NCI-H128 (cell line): Measurements from ENCODE around the gene ESYT1.

Source experiments
- DNase-seq: peaks from one replicate; lab custom pipeline; 2025; ENCODE audit not compliant: unreplicated experiment; lab: John Stamatoyannopoulos, UW

Gene ESYT1

DNA sequence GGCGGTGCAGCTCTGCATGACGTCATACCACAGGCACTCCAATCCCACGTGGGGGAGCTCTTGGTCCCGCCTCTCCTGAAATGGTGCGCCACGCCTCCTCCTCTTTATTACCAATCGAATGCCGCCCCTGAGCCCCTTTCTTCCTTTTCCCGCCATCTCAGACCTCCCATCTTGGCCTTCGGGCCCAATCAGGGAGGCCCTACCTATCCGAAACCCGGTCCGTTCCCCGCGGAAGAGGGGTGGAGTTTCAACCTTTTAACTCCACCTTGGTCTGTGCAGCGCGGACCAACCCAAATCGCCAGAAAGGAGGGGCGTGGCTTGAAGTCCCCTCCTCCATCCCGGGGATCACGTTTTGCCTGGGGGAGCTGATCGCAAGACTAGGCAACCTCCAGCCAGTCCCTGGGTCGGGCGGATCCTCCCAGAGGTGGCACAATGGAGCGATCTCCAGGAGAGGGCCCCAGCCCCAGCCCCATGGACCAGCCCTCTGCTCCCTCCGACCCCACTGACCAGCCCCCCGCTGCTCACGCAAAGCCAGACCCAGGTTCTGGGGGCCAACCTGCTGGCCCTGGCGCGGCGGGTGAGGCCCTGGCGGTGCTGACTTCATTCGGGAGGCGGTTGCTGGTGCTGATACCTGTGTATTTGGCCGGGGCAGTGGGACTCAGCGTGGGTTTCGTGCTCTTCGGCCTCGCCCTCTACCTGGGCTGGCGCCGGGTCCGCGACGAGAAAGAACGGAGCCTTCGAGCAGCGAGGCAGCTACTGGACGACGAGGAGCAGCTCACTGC lies at the start of gene ESYT1:
ESYT1 (plus strand) TSS at position 380 of the 782 bp plus-strand sequence; CDS start at position 433, 53 bp downstream.
- DNase-seq = peak; percentile 99

GRCh38 chr12:56078427-56078826 lies 49.6 kb upstream of the ESYT1 start:
- DNase-seq = no peak

- DNase-seq = no peak
Measured at GRCh38 chr12:56078931-56079722, 48.9 kb upstream of the ESYT1 start.

GRCh38 chr12:56079723-56080555 lies 48.1 kb upstream of the ESYT1 start, which contains the start of gene ERBB3:
Gene ERBB3 (plus strand): TSS chr12:56080165. CDS start chr12:56080301, 136 bp downstream.
- DNase-seq = peak; percentile 65

DNA sequence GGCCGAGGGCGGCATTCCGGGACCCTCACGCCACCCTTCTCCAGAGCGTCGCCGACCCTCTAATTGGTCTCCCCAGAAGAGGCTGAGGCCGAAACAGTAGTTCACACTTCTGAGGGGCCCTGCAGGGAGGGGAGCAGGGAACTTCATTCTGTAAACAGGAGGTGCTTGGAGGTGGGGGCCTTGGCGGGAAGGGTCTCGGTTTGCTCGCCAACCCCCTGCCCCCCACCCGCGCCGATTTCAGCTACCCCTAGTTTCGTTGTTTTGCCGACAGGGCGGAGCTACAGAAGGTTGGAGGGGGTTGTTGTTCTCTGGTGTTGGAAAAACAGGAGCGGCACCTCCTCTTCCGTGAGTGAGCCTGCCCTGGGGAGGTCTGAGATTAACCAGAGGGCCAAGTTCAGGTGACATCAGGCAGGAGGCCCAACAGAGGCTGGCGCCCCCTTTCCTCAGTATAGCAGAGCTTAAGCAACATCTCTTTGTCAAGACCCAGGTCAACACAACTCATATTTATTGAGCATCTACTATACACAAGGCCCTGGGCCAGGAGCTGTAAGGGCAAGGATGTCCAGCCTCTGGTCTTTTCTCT lies 47.4 kb upstream of the ESYT1 start:
- no peak for DNase-seq

DNA sequence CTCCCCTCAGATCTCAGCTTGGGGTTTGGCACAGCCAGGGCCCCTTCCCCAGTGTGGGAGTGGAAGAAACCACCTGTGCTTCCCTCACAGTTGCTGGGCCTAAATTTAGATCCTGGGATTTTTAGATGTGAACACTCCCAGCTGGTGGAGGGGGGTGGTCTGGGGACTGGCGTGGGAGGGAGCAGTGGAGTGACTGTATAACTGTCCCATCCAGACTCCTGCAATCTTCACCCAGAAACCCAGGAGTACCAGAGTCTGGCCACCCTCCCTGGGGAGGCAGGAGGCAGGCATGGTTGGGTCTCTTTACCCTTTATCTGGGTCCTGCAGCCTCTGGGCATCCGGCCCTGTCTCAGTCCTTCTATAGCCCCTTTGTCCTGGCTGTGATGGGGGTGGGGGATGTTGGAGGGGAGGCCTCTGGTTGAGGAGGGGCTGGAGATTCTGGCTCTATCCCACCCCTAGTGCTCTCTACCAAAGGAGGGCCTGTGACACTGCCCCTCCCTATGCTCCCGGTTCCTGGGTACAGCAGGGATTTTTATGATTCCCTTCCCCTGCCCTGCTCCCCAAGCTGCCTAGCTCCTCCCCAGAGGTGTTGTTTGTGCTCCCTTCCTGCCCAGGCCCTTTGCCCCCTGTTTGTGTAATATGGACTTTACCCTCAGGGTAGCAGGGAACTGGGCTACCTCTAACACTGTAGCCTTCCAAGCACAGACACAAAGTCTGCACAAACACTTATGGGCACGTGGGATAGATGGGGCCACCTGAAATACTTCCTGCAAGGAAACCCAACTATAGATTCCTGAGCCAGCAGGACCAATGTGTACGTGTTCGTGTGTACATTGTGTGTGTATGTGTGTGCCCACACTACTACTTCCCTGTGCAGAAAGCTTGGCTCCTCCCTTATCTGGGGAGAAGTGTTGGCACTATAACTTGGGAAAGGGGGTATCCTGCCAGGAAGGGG lies 46.4 kb upstream of the ESYT1 start:
- DNase-seq = no peak

GRCh38 chr12:56082382-56082781 lies 45.7 kb upstream of the ESYT1 start:
- DNase-seq = no peak

DNA sequence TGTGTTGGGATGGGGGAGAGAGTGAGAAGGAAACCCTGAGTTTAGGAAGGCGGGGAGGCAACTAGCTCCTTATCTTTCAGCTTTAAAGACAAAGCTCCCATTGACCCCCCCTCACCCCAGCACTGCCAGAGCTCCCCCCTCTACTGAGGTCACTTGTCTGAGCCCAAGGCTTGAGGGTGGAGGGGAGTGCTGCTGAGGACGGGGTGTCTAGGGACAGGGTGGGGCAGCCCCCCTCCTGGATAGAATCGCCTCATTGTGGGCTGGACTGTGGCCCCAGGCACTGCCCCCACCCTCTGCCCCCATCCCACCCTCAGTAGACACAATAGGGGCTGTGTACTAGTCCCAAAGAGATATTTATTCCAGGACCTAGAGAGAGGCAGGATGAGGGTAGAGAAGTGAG lies 45.1 kb upstream of the ESYT1 start:
- DNase-seq = no peak

- DNase-seq = no peak
Measured at GRCh38 chr12:56084958-56085543, 43.0 kb upstream of the ESYT1 start.

DNA sequence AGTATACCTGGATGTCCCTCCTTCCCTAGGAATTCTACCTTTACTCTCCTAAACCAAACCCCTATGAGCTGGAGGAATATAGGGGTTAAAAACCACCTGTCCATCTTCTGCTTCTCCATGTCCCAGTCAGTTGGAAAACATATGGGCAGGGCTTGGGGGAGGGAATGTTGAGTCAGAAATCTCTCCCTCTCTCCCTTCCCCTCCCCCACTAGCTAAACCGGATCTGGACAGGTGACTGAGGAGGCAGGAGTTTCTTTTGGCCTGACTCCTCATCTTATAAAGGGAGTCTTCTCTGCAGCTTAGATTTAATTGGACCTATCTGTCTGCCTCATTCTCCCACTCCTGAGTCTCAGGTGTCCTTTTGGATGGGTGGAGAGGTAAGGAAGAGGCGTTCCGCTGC lies 42.0 kb upstream of the ESYT1 start:
- DNase-seq = no peak

- no peak for DNase-seq
Measured at GRCh38 chr12:56086608-56087007, 41.5 kb upstream of the ESYT1 start.

DNA sequence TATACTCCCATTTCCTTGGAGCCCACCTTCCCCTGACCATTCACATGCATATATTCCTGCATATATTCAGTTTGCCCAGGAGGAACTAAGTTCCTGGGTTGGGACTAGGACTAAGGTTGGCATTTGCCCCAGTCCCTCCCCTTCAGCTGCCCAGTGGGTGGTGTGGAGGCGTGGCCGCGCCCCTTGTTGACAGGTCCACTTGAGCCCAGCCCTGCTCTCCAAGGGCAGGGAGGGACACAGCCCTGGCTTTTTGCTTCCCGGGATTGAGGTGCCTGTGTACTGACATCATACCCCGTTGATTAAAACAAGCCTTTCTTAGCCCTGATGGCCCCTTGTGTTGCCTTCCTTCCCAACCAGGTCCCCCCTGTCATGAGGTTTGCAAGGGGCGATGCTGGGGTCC lies 40.8 kb upstream of the ESYT1 start:
- DNase-seq = no peak

- DNase-seq = no peak
Measured at GRCh38 chr12:56097738-56098137, 30.3 kb upstream of the ESYT1 start.

DNA sequence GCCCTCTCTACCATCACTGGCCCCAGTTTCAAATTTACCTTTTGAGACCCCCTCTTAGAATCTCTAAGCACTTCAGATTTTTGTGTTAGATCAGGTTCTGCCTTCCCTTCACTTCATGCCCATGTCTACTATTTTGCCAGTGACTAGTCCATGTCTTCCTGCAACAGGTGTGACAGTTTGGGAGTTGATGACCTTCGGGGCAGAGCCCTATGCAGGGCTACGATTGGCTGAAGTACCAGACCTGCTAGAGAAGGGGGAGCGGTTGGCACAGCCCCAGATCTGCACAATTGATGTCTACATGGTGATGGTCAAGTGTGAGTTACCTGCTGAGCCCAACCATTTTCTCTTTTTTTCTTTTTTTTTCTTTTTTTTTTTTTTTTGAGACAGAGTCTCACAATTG lies 29.5 kb upstream of the ESYT1 start:
- DNase-seq = no peak

DNA sequence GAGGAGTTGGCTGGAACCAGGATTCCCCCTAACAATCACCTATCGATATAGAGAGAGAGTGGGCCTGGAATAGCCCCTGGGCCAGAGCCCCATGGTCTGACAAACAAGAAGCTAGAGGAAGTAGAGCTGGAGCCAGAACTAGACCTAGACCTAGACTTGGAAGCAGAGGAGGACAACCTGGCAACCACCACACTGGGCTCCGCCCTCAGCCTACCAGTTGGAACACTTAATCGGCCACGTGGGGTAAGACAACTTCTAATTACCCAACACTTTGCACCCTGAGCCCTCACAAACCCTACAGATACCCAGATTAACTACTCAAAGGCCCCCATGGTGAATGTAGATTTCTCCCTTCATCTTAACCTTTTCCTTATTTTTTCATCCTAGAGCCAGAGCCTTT lies 28.3 kb upstream of the ESYT1 start:
- DNase-seq = no peak

- DNase-seq = no peak
Measured at GRCh38 chr12:56101045-56101444, 27.0 kb upstream of the ESYT1 start.

- no peak for DNase-seq
Measured at GRCh38 chr12:56102683-56103065, 25.4 kb upstream of the ESYT1 start.

DNA sequence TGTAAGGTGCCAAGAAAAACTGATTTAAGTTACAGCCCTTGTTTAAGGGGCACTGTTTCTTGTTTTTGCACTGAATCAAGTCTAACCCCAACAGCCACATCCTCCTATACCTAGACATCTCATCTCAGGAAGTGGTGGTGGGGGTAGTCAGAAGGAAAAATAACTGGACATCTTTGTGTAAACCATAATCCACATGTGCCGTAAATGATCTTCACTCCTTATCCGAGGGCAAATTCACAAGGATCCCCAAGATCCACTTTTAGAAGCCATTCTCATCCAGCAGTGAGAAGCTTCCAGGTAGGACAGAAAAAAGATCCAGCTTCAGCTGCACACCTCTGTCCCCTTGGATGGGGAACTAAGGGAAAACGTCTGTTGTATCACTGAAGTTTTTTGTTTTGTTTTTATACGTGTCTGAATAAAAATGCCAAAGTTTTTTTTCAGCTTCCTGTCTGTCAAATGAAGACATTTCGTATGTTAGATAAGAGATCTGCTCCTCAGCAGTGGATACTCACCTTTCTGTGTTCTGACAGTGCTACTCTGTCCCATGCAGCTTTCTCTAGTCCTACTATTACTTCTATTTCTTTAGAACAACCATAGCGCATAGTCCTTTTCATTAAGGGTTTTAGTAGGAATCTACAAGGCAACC lies 24.9 kb upstream of the ESYT1 start:
- no peak for DNase-seq

DNA sequence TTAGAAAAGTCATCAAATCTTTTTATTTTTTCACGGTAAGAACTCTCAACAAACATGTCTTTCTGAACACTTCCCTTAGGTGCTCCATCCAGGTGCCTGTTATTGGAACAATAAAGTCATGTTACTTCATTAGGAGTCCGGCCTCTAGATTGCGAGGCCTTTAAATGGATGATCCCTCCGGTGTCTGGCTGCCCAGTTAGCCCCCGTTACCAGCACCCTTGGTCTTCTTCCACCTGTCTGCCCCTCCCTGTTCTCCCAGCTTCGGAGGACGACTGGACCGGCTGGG lies 24.3 kb upstream of the ESYT1 start:
- DNase-seq = no peak
